Lung (tissue), 12 donors: Measurements from ENCODE around the gene CELA3A. TPM values are rescaled to one million over a fixed set of nuclear protein-coding genes. Genes with fewer than 3 reads are reported as not detected.

Experiments
- ATAC-seq: fragments of 200-7000 bp; cut with Tn5 transposase; one replicate; pipeline ENCODE4 v1.9.1; 2020; ENCODE audit warnings: moderate number of reproducible peaks; ENCODE audit not compliant: insufficient read depth, low FRiP score
- DNase-seq, 3 donors: peaks; one replicate each; pipeline ENCODE4 v3.0.0-alpha.2; 2013 to 2017
- H3K27ac ChIP-seq, 2 donors: one replicate each; pipeline ENCODE4 v1.5.1; 2013; ENCODE audit warnings: mild to moderate bottlenecking in 2 of 2, moderate library complexity in 2 of 2, control low read depth in 1 of 2, inconsistent platforms in 1 of 2, low read depth in 1 of 2, low read length in 1 of 2
- H3K27me3 ChIP-seq, 3 donors: one replicate each; pipeline ENCODE4 v1.5.1; 2013; ENCODE audit warnings: low read length in 2 of 3; ENCODE audit not compliant: control insufficient read depth in 3 of 3, insufficient read depth in 3 of 3
- H3K36me3 ChIP-seq, 4 donors: one replicate each; pipeline ENCODE4 v1.5.1; 2013; ENCODE audit warnings: low read length in 4 of 4, mild to moderate bottlenecking in 1 of 4, moderate library complexity in 1 of 4; ENCODE audit not compliant: control insufficient read depth in 4 of 4, insufficient read depth in 4 of 4
- H3K4me1 ChIP-seq, 5 donors: one replicate each; pipeline ENCODE4 v1.5.1; 2013; ENCODE audit warnings: low read length in 5 of 5, mild to moderate bottlenecking in 2 of 5, moderate library complexity in 1 of 5; ENCODE audit not compliant: control insufficient read depth in 5 of 5, insufficient read depth in 5 of 5
- H3K4me3 ChIP-seq: one replicate; pipeline ENCODE4 v1.5.1; 2013; ENCODE audit warnings: mild to moderate bottlenecking, control low read depth, moderate library complexity
- H3K9ac ChIP-seq, 2 donors: one replicate each; pipeline ENCODE4 v1.5.1; 2013; ENCODE audit warnings: low read length in 2 of 2, control low read depth in 1 of 2; ENCODE audit not compliant: insufficient read depth in 1 of 2
- H3K9me3 ChIP-seq, 4 donors: one replicate each; pipeline ENCODE4 v1.5.1; 2013; ENCODE audit warnings: low read length in 3 of 4, mild to moderate bottlenecking in 1 of 4, moderate library complexity in 1 of 4; ENCODE audit not compliant: control insufficient read depth in 4 of 4, insufficient read depth in 3 of 4
- CTCF ChIP-seq: IDR thresholded peaks from 2 replicates; pipeline ENCODE4 v1.5.1; 2012; ENCODE audit warnings: mild to moderate bottlenecking; ENCODE audit errors: control extremely low read depth, extremely low read depth
- WGBS, 2 donors: extraction: QIAGEN DNeasy Blood & Tissue Kit; methylation state at CpG; one replicate each; pipeline ENCODE4 v1.1.7; 2013; 5-methylcytosine and 5-hydroxymethylcytosine counted together
- polyA plus RNA-seq, 2 donors: library from polyadenylated mRNA; stranded (reverse); fragments of 200-250 nt; gene quantifications; one replicate each; pipeline ENCODE4 v1.2.1, GENCODE V29; 2013
- total RNA-seq, 2 donors: library from RNA; depleted of rRNA in 1 of 2; stranded (reverse); fragments of >200 nt in 1 of 2; gene quantifications; one replicate each; pipeline ENCODE4 v1.2.1, GENCODE V29; 2014 to 2021
- donor health status: control.
- donor health status: control.
- donor health status: Bipolar disorder and iron deficiency.
- donor health status: healthy.
- donor health status: DM: yes; HTN: yes; CAD: no.

Gene CELA3A
- total and polyA plus RNA-seq, 4 donors, result 0.26 to 11.7 (median 0.92) TPM; not detected in 1

GRCh38 chr1:22021061-22021460 lies 19.6 kb downstream of the CELA3A start:
- H3K4me3 ChIP-seq, result no peak overlapping the region

DNA sequence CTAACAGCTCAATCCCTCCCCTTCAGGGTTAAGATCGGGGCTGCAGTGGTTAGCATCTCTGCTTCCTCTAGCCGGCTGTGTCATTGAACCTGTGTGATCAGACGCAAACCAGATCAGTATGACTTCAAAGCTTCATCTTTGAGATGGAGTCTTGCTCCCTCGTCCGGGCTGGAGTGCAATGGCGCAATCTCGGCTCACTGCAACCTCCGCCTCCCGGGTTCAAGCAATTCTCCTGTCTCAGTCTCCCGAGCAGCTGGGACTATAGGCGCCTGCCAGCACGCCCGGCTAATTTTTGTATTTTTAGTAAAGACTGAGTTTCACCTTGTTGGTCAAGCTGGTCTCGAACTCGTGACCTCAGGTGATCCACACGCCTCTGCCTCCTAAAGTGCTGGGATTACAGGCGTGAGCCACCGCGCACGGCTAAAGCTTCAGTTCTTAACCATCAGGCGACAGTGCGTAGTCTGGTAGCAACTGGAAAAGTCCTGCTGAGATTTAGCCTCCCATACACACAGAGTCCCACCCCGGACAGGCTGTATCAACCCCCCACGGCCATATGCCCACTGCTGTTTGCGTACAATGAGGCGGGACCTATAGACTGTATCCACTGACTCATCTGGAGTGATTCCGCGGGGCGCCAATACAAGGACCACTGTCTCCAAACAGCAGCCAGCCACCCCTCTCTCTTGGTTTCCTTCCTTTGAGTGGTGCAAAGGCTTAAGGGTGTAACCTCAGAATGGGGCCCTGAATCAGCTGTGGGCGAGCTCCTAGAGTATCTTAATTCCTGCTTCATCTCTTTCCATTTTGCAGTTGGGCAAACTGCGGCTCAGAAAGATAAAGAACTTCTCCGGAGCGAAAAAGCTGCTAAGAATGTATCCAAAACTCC lies 23.3 kb downstream of the CELA3A start:
- no peak for TF ChIP-seq CTCF
- DNase-seq (peak in 2 of 3 donors; percentile 82 to 89), ATAC-seq (peak; percentile 55)
- H3K36me3 ChIP-seq, result peaks cover 0 to 3% (median 0%) of the 10 kb centered on the region in 4 donors
- 1 to 2% methylated on average over 33 of the region's 33 CpGs for WGBS, 2 donors
- H3K27me3 ChIP-seq, result no peaks in the 10 kb centered on the region
- H3K9ac ChIP-seq, result peak overlapping the region; percentile 69 to 90
- peak overlapping the region; percentile 56 for H3K4me3 ChIP-seq
- no peaks in the 10 kb centered on the region for H3K9me3 ChIP-seq
- peak overlapping the region; percentile 98 for H3K27ac ChIP-seq
- H3K4me1 ChIP-seq, result peaks cover 0 to 18% (median 6%) of the 10 kb centered on the region in 5 donors

More at GRCh38 chr1:22021061-22021460, 19.6 kb downstream of the CELA3A start:
- no peaks in the 10 kb centered on the region for H3K9me3 ChIP-seq
- peaks cover 0 to 13% (median 3%) of the 10 kb centered on the region in 5 donors for H3K4me1 ChIP-seq
- DNase-seq (no peak), ATAC-seq (no peak)
- H3K27ac ChIP-seq, result no peak overlapping the region
- peaks cover 0 to 3% (median 0%) of the 10 kb centered on the region in 4 donors for H3K36me3 ChIP-seq
- no peaks in the 10 kb centered on the region for H3K27me3 ChIP-seq
- H3K9ac ChIP-seq, result no peak overlapping the region
- WGBS, 2 donors, result 86 to 97% methylated on average over 6 of the region's 6 CpGs
- no peak for TF ChIP-seq CTCF

GRCh38 chr1:22025368-22026155 lies 24.1 kb downstream of the CELA3A start:
- 0% methylated on average over 42 of the region's 42 CpGs for WGBS, 2 donors
- peak; percentile 92 for ATAC-seq
- Histone ChIP-seq H3K4me3 (peak overlapping the region; percentile 56), H3K36me3 (peaks cover 0 to 3% (median 1%) of the 10 kb centered on the region in 4 donors), H3K27me3 (no peaks in the 10 kb centered on the region), H3K4me1 (peaks cover 0 to 18% (median 6%) of the 10 kb centered on the region in 5 donors), H3K27ac (peak overlapping the region; percentile 98), H3K9ac (peak overlapping the region; percentile 71 to 98), H3K9me3 (no peaks in the 10 kb centered on the region)
- peak; percentile 93 to 96 (median 94) for DNase-seq
- no peak for TF ChIP-seq CTCF
